Pancreas (tissue), 10 donors: Measurements from ENCODE around the gene STIM2. TPM values are rescaled to one million over a fixed set of nuclear protein-coding genes. Genes with fewer than 3 reads are reported as not detected.

ENCODE experiments used
- ATAC-seq, 4 donors: fragments of 200-7000 bp; cut with Tn5 transposase; one replicate each; pipeline versions ENCODE4 v1.8.0 to v1.9.1; 2020; ENCODE audit warnings: mild to moderate bottlenecking in 4 of 4, moderate library complexity in 4 of 4
- DNase-seq, 6 donors: peaks; one replicate each; pipeline ENCODE4 v3.0.0-alpha.2; 2020
- FAIRE-seq: peaks from 2 replicates; lab custom pipeline; 2012; peaks lifted over from hg19 to GRCh38; lab: Jason Lieb, UNC
- H3K27ac ChIP-seq, 4 donors: fragments of 200-600 bp; sonication (generic); 1 replicate in 3 of 4; 2 replicates in 1 of 4; pipeline versions ENCODE4 v1.5.0 to v1.8.0; 2020
- H3K27me3 ChIP-seq, 4 donors: fragments of 200-600 bp; one replicate each; pipeline ENCODE4 v1.8.0; 2021
- H3K36me3 ChIP-seq, 3 donors: fragments of 200-600 bp; sonication (generic) in 1 of 3; one replicate each; pipeline versions ENCODE4 v1.5.0 to v1.8.0; 2020 to 2021
- H3K4me1 ChIP-seq, 3 donors: fragments of 200-600 bp; one replicate each; pipeline ENCODE4 v1.8.0; 2021
- H3K4me3 ChIP-seq, 4 donors: fragments of 200-600 bp; sonication (generic) in 2 of 4; one replicate each; pipeline versions ENCODE4 v1.5.0 to v1.8.0; 2020 to 2021
- H3K9me3 ChIP-seq, 4 donors: fragments of 200-600 bp; one replicate each; pipeline ENCODE4 v1.8.0; 2021
- CTCF ChIP-seq, 4 donors: fragments of 200-600 bp; sonication (generic) in 3 of 4; IDR thresholded peaks; one replicate each; pipeline versions ENCODE4 v1.5.0 to v1.8.0; 2021; ENCODE audit warnings: antibody characterized with exemption in 4 of 4
- WGBS, 2 donors: extraction: QIAGEN DNeasy Blood & Tissue Kit; methylation state at CpG; one replicate each; pipeline ENCODE4 v1.1.7; 2013; 5-methylcytosine and 5-hydroxymethylcytosine counted together
- intact Hi-C, 3 donors: fragments of 100-400 bp; cut with DNase I; formaldehyde crosslinking; loops; one replicate each; pipeline versions ENCODE4 v1.11.1 to v1.14.2; 2022
- polyA plus RNA-seq, 2 donors: library from polyadenylated mRNA; stranded (reverse); fragments of 200-250 nt; gene quantifications; one replicate each; pipeline ENCODE4 v1.2.3, GENCODE V29; 2013
- total RNA-seq, 6 donors: library from RNA; stranded (reverse); fragmentation: NEBNext Ultra II Directional in 4 of 6; extraction: Animal tissue kit (Norgen Biotek cat#: 25700) in 4 of 6; gene quantifications; one replicate each; pipeline versions ENCODE4 v1.2.1 to v1.2.4, GENCODE V29; 2021 to 2023
- donor health status: healthy with polysubstance abuse.
- donor health status: DM: no; HTN: no; CAD: no; lungs with moderate emphysema.
- donor health status: DM: no; HTN: no; CAD: no.
- donor health status: control.
- donor health status: control.
- donor health status: Bipolar disorder and iron deficiency.
- donor health status: DM: yes; HTN: yes; CAD: no.
- donor health status: DM: no; HTN: no; CAD: no.
- donor health status: DM: no; HTN: no; CAD: no.
- donor health status: DM: yes; HTN: yes; CAD: no.

Gene STIM2
- total and polyA plus RNA-seq, 8 donors: 7.6 to 18.7 (median 12.6) TPM

- TF ChIP-seq CTCF (IDR thresholded peaks at IDR 0.05): no peak
- H3K27ac ChIP-seq: no peak overlapping the region
- H3K4me3 ChIP-seq: no peak overlapping the region
- H3K4me1 ChIP-seq: no peaks in the 10 kb centered on the region
- intact Hi-C loops: no loop called here
- DNase-seq (no peak), ATAC-seq (peak in 1 of 4 donors; percentile 44), FAIRE-seq (no peak)
- H3K36me3 ChIP-seq: no peaks in the 10 kb centered on the region
- H3K27me3 ChIP-seq: no peaks in the 10 kb centered on the region
- 47 to 56% methylated on average over 14 of the region's 14 CpGs for WGBS, 2 donors
- H3K9me3 ChIP-seq: no peaks in the 10 kb centered on the region
Measured at GRCh38 chr4:27068151-27068867, 207.7 kb downstream of the STIM2 start.
